NCI-H69 (cell line): ENCODE results near the gene NPTN.
"Not testable (repeated sequence)": the region's sequence is repeated elsewhere in the genome, so short reads cannot be mapped to it uniquely, and the experiment has no call there.

Experiments used
- DNase-seq: peaks from one replicate; lab custom pipeline; 2025; lab: John Stamatoyannopoulos, UW

The NPTN gene

DNA sequence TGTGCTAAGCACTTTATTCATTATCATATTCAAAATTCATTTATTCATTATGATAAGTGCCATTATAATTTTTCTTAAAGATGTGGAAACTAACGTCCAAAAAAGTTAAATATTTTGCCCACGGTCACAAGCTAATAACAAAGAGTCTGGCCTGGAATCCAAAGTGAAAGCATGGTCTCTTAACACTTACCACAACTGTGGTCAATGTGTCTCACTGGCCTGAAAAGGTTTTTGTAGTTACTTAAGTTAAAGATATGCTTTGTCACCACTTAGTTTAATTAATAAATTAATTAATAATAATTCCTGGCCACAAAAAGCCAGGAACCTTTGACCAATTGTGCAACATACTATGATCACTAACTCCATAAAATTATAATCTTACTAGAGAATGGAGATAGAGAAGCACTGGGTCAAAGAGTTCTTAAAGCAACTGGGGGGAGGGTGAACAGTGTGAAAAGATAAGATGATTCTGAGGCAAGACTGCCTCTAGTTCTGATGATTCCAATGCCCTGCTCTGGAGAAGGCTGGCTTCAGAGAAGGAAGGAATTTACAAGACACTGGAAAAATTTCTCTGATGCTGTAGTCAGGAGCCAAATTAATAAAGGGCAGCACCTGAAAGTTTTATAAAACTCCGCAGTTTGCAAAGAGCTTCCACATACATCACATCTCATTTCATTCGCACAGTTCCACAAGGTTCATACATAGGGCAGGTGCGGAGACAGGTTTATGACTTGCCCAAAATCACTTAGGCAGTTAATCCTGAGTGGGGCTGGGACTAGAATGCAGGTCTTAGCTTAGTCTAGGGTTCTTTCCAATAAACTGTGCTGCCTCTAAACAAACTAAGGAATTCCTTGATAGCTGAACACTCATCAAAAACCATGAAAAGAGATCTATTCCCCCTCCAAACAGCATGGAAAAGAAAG is 32.5 kb downstream of the NPTN start:
- DNase-seq, result no peak

DNA sequence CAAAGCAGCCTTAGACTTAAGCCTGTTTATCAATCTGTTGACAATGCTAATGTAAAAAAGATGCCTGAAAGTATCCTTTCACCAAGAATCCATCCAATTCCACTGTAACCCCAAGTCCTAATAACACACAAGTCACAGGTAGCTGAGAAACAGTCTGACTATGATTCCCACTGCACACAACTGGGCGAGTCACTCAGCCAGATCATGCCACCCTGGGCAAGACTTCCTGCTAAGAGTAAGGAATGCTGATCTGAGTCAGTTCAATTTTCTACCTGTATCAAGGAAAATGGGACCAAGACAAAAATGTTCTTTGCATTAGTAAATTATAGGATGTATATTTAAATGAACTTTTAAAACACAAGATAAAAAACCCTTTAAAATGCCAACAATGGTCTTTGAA is 33.3 kb downstream of the NPTN start:
- peak; percentile 2 for DNase-seq

DNA sequence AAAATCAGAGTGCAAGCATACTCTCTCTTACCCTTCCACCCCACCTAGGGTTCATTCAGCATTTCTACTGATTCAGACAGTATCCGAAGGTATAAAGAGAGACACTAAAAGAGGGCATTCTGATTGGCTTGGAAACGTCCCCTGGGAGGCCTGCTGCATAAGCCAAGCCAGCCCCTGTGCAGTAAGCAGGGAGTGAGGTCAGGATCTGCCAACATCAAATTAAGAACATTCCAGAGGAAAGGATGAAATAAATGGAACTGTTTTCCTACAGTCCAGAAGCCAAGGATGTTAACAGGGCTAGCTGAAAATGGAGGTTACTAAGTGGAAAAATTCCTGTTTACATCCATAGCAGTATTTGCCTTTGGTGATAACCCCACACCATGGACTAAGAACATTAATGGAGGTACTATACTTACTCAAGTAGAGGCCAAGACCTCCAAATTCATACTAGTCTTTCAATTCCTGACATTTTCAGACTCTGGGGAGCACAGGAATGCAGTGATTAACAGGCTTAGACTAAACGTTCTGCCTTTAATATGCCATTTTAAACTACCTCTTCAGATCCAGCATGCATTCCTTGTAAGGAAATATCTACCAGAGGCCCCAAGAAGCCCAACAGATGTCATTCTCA is 34.5 kb downstream of the NPTN start:
- peak; percentile 5 for DNase-seq

DNA sequence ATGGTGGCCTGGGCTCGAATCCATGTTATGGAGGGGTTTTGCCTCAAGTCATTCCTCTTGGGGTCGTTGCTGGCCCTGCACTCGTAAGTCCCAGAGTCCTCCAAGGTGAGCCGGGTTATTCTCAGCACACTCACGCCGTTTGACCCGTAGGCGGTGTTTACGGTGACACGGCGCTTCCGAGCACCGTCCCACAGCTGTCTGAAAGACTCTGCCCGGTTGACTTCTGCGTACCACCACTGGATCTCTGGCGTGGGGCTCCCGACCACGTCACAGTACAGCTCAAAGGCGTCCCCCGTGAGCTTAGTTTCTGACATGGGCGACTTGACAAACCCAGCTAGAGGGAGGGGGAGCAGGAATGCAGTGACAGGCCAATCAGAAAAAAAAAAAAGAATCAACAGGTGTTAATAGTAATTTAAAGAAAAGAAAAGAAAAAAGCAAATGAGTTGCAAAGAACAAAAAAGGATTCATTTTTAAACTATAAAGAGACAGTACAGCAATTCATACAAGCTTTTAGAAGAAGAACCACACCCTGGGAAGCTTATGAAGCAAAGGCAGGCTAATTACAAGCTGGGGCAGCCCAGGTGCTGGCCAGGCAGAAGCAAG is 36.1 kb downstream of the NPTN start:
- DNase-seq, result peak; percentile 4

DNA sequence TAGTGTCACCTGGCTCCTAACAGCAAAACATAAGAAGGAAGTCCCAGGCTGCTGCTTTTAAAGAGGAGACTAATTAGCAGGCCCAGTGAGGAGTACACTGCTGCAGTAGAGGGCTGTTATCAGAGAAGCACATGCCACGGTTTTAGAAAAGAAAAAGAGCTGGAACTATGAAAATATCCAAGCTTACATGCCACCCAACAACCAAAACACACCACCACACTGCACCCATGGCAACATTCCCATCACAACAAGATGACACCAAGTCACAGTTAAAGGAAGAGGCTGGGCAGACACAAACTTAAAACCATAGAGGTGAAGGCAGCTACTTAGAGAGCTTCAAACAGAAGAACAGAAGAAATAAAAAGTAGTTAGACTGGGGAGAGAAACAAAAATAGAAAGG is 37.0 kb downstream of the NPTN start:
- no peak for DNase-seq

GRCh38 chr15:73594109-73594508 is 39.1 kb downstream of the NPTN start:
- DNase-seq, result no peak

DNA sequence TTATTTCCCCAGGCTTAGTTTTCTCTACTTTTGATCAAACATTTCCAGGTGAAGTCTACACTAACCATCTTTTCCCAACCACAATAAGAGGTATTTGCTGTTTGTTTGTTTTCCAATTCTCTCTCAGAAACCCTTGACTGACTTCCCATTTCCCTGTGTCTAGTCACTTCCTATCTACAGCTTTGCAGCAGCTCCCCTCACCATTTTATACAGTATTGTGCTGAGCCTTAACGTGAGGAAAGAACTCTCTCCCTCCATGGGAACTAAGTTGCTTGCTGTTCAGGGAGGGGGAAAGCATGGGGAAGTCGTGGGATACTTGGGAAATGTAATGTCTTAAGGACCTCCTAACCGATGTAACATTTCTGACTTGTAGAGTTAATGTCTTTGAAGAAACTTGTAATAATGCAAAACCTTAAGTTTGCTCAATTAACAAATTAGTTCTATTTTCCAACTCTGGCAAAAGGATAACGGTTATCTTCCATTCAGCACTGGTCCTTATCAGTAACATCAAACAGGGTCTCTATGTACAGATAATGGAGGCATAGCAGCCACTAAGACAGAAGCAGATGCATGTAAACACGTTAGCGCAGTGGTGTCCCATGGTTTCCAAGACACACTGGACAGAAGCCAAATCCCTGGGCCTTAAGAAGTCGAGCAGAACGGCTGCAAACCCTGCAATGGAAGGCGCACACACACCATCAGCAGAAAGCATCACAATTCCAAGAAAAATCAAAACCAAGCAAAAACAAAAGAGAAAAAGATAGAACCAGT is 39.7 kb downstream of the NPTN start:
- peak; percentile 88 for DNase-seq

DNA sequence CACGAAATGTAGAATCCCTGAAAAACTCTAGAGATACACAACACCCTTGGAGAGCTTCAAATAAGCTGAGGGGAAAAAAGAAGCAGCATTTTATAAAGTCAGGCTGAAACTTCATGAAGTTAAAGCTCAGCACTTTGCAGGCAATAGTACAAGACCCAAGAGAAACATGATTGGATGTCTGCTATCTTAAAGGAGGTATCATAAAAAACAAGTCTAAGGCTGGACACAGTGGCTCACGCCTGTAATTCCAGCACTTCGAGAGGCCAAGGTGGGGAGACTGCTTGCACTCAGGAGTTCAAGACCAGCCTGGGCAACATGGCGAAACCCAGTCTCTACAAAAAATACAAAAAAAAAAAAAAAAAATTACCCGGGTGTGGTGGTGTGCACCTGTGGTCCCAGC is 42.9 kb downstream of the NPTN start:
- DNase-seq, result no peak

DNA sequence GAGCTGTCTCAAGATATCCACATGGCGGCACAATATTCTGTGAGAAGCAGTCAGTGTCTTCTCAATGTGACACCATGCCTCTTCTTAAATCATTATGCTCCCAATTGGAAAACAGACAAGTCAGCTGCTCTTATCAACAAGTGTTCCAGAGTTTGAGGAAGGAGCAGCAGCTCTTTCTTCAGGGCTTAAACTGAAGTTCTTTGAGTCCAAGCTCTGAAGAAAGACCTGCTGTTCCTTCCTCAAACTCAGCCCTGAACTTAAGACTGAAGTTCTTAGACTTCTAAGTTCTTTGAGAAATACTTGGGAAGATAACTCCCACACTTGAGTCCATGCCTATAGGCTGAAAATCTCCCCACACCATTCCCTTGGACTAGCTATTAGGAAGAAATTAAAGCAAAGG is 43.4 kb downstream of the NPTN start:
- DNase-seq, result no peak

DNA sequence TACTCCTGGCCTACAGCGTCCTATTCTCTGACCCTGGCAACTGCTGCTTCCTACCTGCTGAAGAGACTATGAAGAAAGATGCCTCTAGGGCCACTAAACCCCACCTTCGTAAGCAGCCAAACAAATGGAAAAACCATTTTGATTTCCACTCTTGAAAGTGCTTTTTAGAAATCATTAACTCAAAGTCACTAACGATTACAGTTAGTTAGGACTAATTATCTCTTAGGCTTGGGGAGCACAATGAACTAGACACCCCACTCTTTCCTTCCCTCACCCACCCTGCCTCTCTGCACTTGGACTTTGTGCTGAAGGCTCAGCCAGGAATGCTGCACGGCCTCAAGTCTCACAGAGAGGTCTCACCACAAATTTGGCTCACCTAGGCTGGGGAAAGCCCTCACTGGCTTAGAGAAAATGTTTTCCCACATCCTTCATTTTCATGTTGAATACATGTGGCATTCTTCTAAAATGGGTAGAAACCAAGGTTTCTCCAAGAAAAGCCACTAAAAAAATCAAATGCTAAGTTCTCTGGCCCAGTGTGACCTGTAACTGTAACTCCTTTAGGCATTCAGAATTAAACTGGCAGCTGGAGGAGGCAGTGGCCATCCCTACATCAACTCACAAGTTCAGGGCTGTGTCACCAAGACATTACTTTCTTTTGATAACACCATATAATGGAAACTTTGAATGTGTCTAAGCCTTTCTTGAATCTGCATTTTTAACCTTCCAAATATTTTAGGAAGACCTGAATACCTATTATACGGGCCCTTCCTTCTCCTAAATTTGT is 47.1 kb downstream of the NPTN start:
- DNase-seq, result no peak

GRCh38 chr15:73584699-73585420 is 48.3 kb downstream of the NPTN start:
- DNase-seq, result no peak

- no peak for DNase-seq
Measured at GRCh38 chr15:73583544-73583943, 49.6 kb downstream of the NPTN start.

DNA sequence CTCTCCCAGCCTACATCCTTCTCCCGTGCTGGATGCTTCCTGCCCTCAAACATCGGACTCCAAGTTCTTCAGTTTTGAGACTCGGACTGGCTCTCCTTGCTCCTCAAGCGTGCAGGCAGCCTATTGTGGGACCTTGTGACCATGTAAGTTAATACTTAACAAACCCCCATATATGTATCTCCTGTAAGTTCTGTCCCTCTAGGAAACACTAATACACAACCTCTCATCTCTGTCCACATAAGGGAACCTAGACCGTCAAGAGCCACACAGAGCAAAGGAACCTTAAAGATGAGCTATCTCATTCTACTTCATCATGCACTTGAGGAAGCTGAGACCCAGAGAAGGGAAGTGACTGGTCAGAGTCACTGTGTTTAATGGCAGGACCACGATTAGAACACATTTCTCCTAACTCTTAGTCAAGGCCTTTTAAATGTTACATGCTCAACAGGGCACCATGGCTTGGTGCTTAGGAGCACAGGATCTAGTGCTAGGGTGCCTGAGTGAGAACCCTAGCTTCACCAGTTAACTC is 50.3 kb downstream of the NPTN start:
- DNase-seq, result no peak

DNA sequence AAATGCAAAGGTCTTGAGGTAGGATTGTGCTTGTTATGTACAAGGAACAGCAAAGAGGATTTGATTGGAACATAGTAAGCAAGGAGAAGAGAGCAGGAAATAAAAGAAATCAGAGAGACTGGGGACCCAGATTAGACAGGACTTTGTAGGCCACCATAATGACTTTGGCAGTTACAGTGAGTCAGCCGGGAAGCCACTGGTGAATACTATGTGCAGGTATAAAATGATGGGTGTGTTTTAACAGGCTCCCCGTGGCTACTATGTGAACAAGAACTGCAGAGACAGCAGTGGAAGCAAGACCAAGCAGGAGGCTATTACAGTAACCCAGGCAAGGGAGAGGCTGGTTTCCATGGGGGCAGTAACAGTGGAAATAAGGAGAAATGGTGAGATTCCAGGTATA is 55.2 kb downstream of the NPTN start:
- peak; percentile 65 for DNase-seq

DNA sequence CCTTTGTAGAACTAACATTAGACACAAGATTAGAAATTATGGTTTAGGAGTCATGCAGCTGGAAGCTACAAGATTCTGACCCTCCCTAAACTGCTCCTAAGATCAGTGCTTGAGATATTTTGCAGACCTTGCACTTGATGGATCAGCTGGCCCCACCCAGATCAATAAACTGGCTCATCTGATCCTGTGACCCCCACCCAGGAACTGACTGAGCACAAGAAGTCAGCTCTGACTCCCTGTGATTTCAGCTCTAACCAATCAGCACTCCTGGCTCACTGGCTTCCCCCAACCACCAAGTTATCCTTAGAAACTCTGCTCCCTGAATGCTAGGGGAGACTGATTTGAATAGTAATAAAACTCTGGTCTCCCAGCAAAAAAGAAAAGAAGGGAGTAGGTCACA is 55.6 kb downstream of the NPTN start:
- DNase-seq, result not testable (repeated sequence)

GRCh38 chr15:73575636-73576247 is 57.4 kb downstream of the NPTN start:
- no peak for DNase-seq

GRCh38 chr15:73573572-73573971 is 59.6 kb downstream of the NPTN start:
- peak; percentile 26 for DNase-seq

DNA sequence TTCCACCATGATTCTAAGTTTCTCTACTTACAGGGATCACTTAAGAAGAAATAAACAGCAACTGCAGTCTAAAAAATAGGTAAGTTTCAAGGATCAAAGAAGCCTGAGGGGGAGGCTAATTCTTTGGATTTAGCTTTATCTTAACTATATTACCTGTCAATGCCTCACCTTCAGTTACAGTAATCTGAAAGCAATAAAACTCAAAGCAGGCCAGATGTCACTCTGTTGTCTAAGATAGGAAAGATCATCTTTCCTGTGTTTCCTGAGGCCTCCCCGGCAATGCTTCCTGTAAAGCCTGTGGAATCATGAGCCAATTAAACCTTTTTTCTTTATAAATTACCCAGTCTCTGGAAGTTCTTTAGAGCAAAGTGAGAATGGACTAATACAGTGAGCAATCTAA is 60.2 kb downstream of the NPTN start:
- DNase-seq, result no peak

DNA sequence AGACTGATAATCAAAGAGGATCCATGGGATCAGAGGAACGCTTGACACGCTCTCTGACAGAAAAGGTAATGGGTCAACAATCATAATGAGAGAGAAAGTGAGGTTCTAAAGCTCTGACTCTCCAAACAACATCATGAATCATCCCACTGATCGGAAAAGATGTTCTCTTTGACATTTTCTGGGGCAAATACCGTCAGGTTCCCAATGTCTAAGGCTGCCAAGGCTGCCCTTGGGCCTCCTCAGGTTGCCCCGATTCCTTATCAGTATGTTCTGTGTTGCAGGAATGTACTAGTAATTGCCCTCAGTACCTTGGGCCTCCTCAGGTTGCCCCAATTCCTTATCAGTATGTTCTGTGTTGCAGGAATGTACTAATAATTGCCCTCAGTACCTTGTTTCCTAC is 60.9 kb downstream of the NPTN start:
- no peak for DNase-seq

DNA sequence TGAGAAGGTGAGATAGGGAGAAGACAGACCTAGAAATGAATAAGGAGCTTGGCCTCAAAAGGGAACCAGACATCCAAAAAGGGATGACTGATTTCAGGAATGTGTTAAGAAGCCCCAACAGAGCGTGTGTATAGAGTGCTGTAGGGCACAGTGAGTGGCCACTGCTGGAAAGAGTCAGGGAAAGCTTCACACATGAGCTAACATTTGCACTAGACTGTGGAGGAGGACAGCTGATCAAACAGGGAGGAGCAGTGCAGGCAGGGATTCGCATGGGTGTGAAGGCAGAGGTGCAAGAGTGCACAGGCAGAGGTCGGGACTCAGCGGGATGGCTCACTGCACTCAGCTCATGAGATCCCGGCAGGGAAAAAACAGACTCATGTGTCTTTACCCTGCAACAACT is 61.8 kb downstream of the NPTN start:
- DNase-seq, result peak; percentile 84
